SK-N-SH treated with all-trans-retinoic acid at 6 μM for 48 hours (cell line): ENCODE results near the gene ZPLD1.

Experiments
- ATAC-seq: fragments of 200-7000 bp; cut with Tn5 transposase; 3 replicates; pipeline ENCODE4 v1.9.1; 2020; ENCODE audit warnings: mild to moderate bottlenecking, moderate library complexity
- ARNTL ChIP-seq: fragments of 450-650 bp; formaldehyde crosslinking; IDR thresholded peaks from 2 replicates; pipeline ENCODE4 v1.5.0; 2020; ENCODE audit warnings: low read depth, mild to moderate bottlenecking, moderate library complexity, borderline replicate concordance
- BACH2 ChIP-seq: fragments of 250-450 bp; sonication (Bioruptor Pico); IDR thresholded peaks from 2 replicates; pipeline ENCODE4 v1.9.0; 2021; ENCODE audit warnings: mild to moderate bottlenecking, borderline replicate concordance
- CREB5 ChIP-seq: fragments of 250-450 bp; sonication (Bioruptor Pico); IDR thresholded peaks from 2 replicates; pipeline ENCODE4 v1.5.1; 2020; ENCODE audit warnings: low read depth, mild to moderate bottlenecking, moderate library complexity
- CSDC2 ChIP-seq: fragments of 250-450 bp; sonication (Bioruptor Pico); IDR thresholded peaks from 2 replicates; pipeline ENCODE4 v1.5.0; 2020; ENCODE audit warnings: mild to moderate bottlenecking, moderate library complexity
- CSRNP3 ChIP-seq: fragments of 250-450 bp; sonication (Bioruptor Pico); IDR thresholded peaks from 2 replicates; pipeline ENCODE4 v1.5.1; 2021; ENCODE audit warnings: mild to moderate bottlenecking, moderate library complexity
- ESRRG ChIP-seq: fragments of 250-450 bp; sonication (Bioruptor Pico); IDR thresholded peaks from 2 replicates; pipeline ENCODE4 v1.6.1; 2021; ENCODE audit warnings: mild to moderate bottlenecking
- GLIS3 ChIP-seq: fragments of 250-450 bp; sonication (Bioruptor Pico); IDR thresholded peaks from 2 replicates; pipeline ENCODE4 v1.5.0; 2020; ENCODE audit warnings: mild to moderate bottlenecking, moderate library complexity
- OSR1 ChIP-seq: fragments of 250-450 bp; sonication (Bioruptor Pico); IDR thresholded peaks from 2 replicates; pipeline ENCODE4 v1.8.0; 2022; ENCODE audit warnings: moderate library complexity, mild to moderate bottlenecking, inconsistent platforms
- RARB ChIP-seq: fragments of 250-450 bp; sonication (Bioruptor Pico); IDR thresholded peaks from 2 replicates; pipeline ENCODE4 v1.8.0; 2021; ENCODE audit warnings: mild to moderate bottlenecking, moderate library complexity
- SNAI2 ChIP-seq: fragments of 250-450 bp; sonication (Bioruptor Pico); IDR thresholded peaks from 2 replicates; pipeline ENCODE4 v1.5.0; 2020; ENCODE audit warnings: mild to moderate bottlenecking, moderate library complexity
- TCF4 ChIP-seq: fragments of 250-450 bp; sonication (Bioruptor Pico); IDR thresholded peaks from 2 replicates; pipeline ENCODE4 v1.8.0; 2021; ENCODE audit warnings: mild to moderate bottlenecking, moderate library complexity, borderline replicate concordance
- TOX ChIP-seq: fragments of 250-450 bp; sonication (Bioruptor Pico); IDR thresholded peaks from 2 replicates; pipeline ENCODE4 v1.8.0; 2021; ENCODE audit warnings: mild to moderate bottlenecking, moderate library complexity, borderline replicate concordance
- ZC3H10 ChIP-seq: fragments of 250-450 bp; sonication (Bioruptor Pico); IDR thresholded peaks from 2 replicates; pipeline ENCODE4 v1.5.1; 2021; ENCODE audit warnings: mild to moderate bottlenecking, moderate library complexity
- ZFP3 ChIP-seq: fragments of 250-450 bp; sonication (Bioruptor Pico); IDR thresholded peaks from 2 replicates; pipeline ENCODE4 v1.5.0; 2020; ENCODE audit warnings: mild to moderate bottlenecking, moderate library complexity
- ZFP30 ChIP-seq: fragments of 450-650 bp; formaldehyde crosslinking; IDR thresholded peaks from 2 replicates; pipeline ENCODE4 v1.5.0; 2022; ENCODE audit warnings: mild to moderate bottlenecking, moderate library complexity
- ZNF565 ChIP-seq: fragments of 450-650 bp; formaldehyde crosslinking; conservative IDR thresholded peaks from 2 replicates; pipeline ENCODE4 v1.5.0; 2020; ENCODE audit warnings: low read depth, mild to moderate bottlenecking, moderate library complexity
- ZNF70 ChIP-seq: fragments of 450-650 bp; formaldehyde crosslinking; IDR thresholded peaks from 2 replicates; pipeline ENCODE4 v1.5.0; 2020; ENCODE audit warnings: mild to moderate bottlenecking, moderate library complexity
- ZNF8 ChIP-seq: fragments of 450-650 bp; formaldehyde crosslinking; IDR thresholded peaks from 2 replicates; pipeline ENCODE4 v1.5.0; 2020; ENCODE audit warnings: mild to moderate bottlenecking, moderate library complexity
- TF ChIP-seq, protein P1 (sequence below): fragments of 250-450 bp; sonication (Bioruptor Pico); IDR thresholded peaks from 2 replicates; pipeline ENCODE4 v1.8.0; 2021; ENCODE audit warnings: low read depth, mild to moderate bottlenecking, moderate library complexity, borderline replicate concordance
- TF ChIP-seq, protein P2 (sequence below): fragments of 250-450 bp; sonication (Bioruptor Pico); IDR thresholded peaks from 2 replicates; pipeline ENCODE4 v1.8.0; 2020; ENCODE audit warnings: mild to moderate bottlenecking, moderate library complexity, borderline replicate concordance

ZPLD1 gene

DNA sequence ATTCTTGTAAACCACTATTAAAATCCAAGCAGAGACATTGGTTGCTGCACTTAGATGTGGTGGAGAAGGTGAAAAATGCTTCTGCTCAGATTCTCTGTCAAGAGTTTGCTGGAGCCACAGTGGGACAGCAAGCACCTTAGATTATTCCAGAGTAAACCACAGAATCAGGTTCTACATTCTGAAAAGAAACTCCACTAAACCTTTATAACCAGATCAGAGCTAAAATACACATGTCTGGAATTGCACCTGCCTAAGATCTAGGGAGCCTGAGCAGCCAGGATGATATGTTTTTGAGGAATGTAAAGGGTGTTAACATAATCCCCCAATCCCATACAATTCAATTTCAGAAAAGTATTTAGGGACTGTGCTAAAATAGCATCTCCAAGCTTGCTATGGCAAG is at the start of gene ZPLD1:
Gene ZPLD1, plus strand, starts transcription at position 301 of the 400 bp plus-strand sequence. CDS start 3,473 bp downstream, outside the sequence.
- ATAC-seq = no peak
- TF ChIP-seq ESRRG (CRISPR knock-in tag) (no peak), RARB (CRISPR knock-in tag) (no peak), CSRNP3 (CRISPR knock-in tag) (no peak), SNAI2 (CRISPR knock-in tag) (no peak), CREB5 (CRISPR knock-in tag) (no peak)
- TF ChIP-seq, all 23 proteins: peak for 0

- ATAC-seq = no peak
Observed at GRCh38 chr3:102390171-102390864, 44.5 kb upstream of the ZPLD1 start.

GRCh38 chr3:102390916-102391315 is 43.9 kb upstream of the ZPLD1 start:
- TF ChIP-seq BACH2 (no peak), CSDC2 (CRISPR knock-in tag) (no peak), ZFP30 (CRISPR knock-in tag) (no peak), TOX (no peak), TCF4 (CRISPR knock-in tag) (no peak), ZC3H10 (no peak), GLIS3 (CRISPR knock-in tag) (no peak), CREB5 (CRISPR knock-in tag) (no peak), ZNF565 (no peak), RARB (CRISPR knock-in tag) (no peak), ARNTL (no peak), ZNF70 (no peak), SNAI2 (CRISPR knock-in tag) (no peak), ESRRG (CRISPR knock-in tag) (no peak), OSR1 (no peak)
- TF ChIP-seq, protein P1, sequence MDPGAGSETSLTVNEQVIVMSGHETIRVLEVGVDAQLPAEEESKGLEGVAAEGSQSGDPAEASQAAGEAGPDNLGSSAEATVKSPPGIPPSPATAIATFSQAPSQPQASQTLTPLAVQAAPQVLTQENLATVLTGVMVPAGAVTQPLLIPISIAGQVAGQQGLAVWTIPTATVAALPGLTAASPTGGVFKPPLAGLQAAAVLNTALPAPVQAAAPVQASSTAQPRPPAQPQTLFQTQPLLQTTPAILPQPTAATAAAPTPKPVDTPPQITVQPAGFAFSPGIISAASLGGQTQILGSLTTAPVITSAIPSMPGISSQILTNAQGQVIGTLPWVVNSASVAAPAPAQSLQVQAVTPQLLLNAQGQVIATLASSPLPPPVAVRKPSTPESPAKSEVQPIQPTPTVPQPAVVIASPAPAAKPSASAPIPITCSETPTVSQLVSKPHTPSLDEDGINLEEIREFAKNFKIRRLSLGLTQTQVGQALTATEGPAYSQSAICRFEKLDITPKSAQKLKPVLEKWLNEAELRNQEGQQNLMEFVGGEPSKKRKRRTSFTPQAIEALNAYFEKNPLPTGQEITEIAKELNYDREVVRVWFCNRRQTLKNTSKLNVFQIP (CRISPR knock-in tag) = no peak
- ATAC-seq = no peak

More at GRCh38 chr3:102390171-102390864, 44.5 kb upstream of the ZPLD1 start:
- TF ChIP-seq ARNTL = no peak
- TF ChIP-seq TOX = no peak
- TF ChIP-seq, protein P1 (CRISPR knock-in tag) = no peak
- TF ChIP-seq ZNF8 = no peak
- no peak for TF ChIP-seq OSR1
- TF ChIP-seq ZFP3 (CRISPR knock-in tag) = no peak
- TF ChIP-seq, protein P2, sequence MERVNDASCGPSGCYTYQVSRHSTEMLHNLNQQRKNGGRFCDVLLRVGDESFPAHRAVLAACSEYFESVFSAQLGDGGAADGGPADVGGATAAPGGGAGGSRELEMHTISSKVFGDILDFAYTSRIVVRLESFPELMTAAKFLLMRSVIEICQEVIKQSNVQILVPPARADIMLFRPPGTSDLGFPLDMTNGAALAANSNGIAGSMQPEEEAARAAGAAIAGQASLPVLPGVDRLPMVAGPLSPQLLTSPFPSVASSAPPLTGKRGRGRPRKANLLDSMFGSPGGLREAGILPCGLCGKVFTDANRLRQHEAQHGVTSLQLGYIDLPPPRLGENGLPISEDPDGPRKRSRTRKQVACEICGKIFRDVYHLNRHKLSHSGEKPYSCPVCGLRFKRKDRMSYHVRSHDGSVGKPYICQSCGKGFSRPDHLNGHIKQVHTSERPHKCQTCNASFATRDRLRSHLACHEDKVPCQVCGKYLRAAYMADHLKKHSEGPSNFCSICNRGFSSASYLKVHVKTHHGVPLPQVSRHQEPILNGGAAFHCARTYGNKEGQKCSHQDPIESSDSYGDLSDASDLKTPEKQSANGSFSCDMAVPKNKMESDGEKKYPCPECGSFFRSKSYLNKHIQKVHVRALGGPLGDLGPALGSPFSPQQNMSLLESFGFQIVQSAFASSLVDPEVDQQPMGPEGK = no peak
- TF ChIP-seq ZNF565 = no peak
